Karpas-422 (cell line): ENCODE measurements around the gene OR6Q1. TPM values are rescaled to one million over a fixed set of nuclear protein-coding genes. Genes with fewer than 3 reads are reported as not detected.

Experiments used
- DNase-seq: peaks from one replicate; pipeline ENCODE4 v3.0.0-alpha.2; 2015
- H2AFZ ChIP-seq: fragments of 200-600 bp; sonication (generic); 2 replicates; pipeline ENCODE4 v1.6.1; 2014; ENCODE audit warnings: antibody characterized with exemption, low read length, mixed read lengths
- H3K27ac ChIP-seq: fragments of 200-600 bp; sonication (generic); 2 replicates; pipeline ENCODE4 v1.5.1; 2014; ENCODE audit warnings: mild to moderate bottlenecking, low read length, moderate library complexity
- H3K27me3 ChIP-seq: fragments of 200-600 bp; sonication (generic); 2 replicates; pipeline ENCODE4 v1.6.1; 2014; ENCODE audit warnings: low read length, mixed read lengths
- H3K36me3 ChIP-seq: fragments of 200-600 bp; sonication (generic); 2 replicates; pipeline ENCODE4 v1.6.1; 2014; ENCODE audit warnings: low read length, mixed read lengths; ENCODE audit not compliant: insufficient read depth
- H3K4me1 ChIP-seq: fragments of 200-600 bp; sonication (generic); 2 replicates; pipeline ENCODE4 v1.6.1; 2014; ENCODE audit warnings: mild to moderate bottlenecking, low read length, mixed read lengths
- H3K4me2 ChIP-seq: fragments of 200-600 bp; sonication (generic); 2 replicates; pipeline ENCODE4 v1.6.1; 2014; ENCODE audit warnings: low read length, low read depth, mild to moderate bottlenecking; ENCODE audit not compliant: poor library complexity, severe bottlenecking
- H3K4me3 ChIP-seq: fragments of 200-600 bp; sonication (generic); 2 replicates; pipeline ENCODE4 v1.5.1; 2014; ENCODE audit warnings: mild to moderate bottlenecking, antibody characterized with exemption, low read length, mixed read lengths
- H3K79me2 ChIP-seq: fragments of 200-600 bp; sonication (generic); 2 replicates; pipeline ENCODE4 v1.6.1; 2014; ENCODE audit warnings: mild to moderate bottlenecking, low read length, mixed read lengths
- H3K9ac ChIP-seq: fragments of 200-600 bp; sonication (generic); 2 replicates; pipeline ENCODE4 v1.6.0; 2014; ENCODE audit warnings: low read length
- H3K9me2 ChIP-seq: fragments of 200-600 bp; sonication (generic), shearing (Covaris generic); replicated peaks from 2 replicates; pipeline ENCODE4 v1.6.0; 2014; ENCODE audit warnings: mild to moderate bottlenecking, low read length, moderate library complexity; ENCODE audit not compliant: insufficient read depth
- H3K9me3 ChIP-seq: fragments of 300-700, 200-600 bp; sonication (generic); 2 replicates; pipeline ENCODE4 v1.6.1; 2014; ENCODE audit warnings: low read length, mixed read lengths
- H4K20me1 ChIP-seq: fragments of 200-600 bp; sonication (generic); 2 replicates; pipeline ENCODE4 v1.6.1; 2014; ENCODE audit warnings: mild to moderate bottlenecking, antibody characterized with exemption, low read length, low read depth; ENCODE audit not compliant: insufficient read depth
- total RNA-seq: library from RNA; depleted of rRNA; stranded (reverse); fragments of >200 nt; shearing (Covaris generic); gene quantifications from 2 replicates; pipeline ENCODE4 v1.2.3, GENCODE V29; 2014; ENCODE audit warnings: low replicate concordance

Gene OR6Q1
- total RNA-seq, 1 experiment from 2014 or later = not detected

- Histone ChIP-seq H3K9me2 (no peaks in the 10 kb centered on the region), H3K27me3 (no peaks in the 10 kb centered on the region), H3K4me3 (no peak overlapping the region), H2AFZ (no peak overlapping the region), H3K9ac (no peak overlapping the region), H3K9me3 (no peaks in the 10 kb centered on the region), H3K4me1 (no peaks in the 10 kb centered on the region), H3K27ac (no peak overlapping the region), H4K20me1 (no peaks in the 10 kb centered on the region), H3K4me2 (no peak overlapping the region), H3K36me3 (no peaks in the 10 kb centered on the region), H3K79me2 (no peaks in the 10 kb centered on the region)
- no peak for DNase-seq
Observed at GRCh38 chr11:58003591-58003990, 27.2 kb upstream of the OR6Q1 start.

- Histone ChIP-seq H3K27ac (no peak overlapping the region), H2AFZ (no peak overlapping the region), H3K36me3 (no peaks in the 10 kb centered on the region), H3K9me3 (no peaks in the 10 kb centered on the region), H3K9ac (no peak overlapping the region), H3K9me2 (no peaks in the 10 kb centered on the region), H4K20me1 (no peaks in the 10 kb centered on the region), H3K79me2 (no peaks in the 10 kb centered on the region), H3K27me3 (no peaks in the 10 kb centered on the region), H3K4me1 (no peaks in the 10 kb centered on the region), H3K4me2 (no peak overlapping the region), H3K4me3 (no peak overlapping the region)
- DNase-seq = no peak
Observed at GRCh38 chr11:58004664-58005063, 26.1 kb upstream of the OR6Q1 start.

- Histone ChIP-seq H3K79me2 (no peaks in the 10 kb centered on the region), H3K4me3 (no peak overlapping the region), H3K27me3 (no peaks in the 10 kb centered on the region), H3K27ac (no peak overlapping the region), H2AFZ (no peak overlapping the region), H3K9ac (no peak overlapping the region), H3K4me1 (no peaks in the 10 kb centered on the region), H3K4me2 (no peak overlapping the region), H3K9me2 (no peaks in the 10 kb centered on the region), H3K36me3 (no peaks in the 10 kb centered on the region), H3K9me3 (no peaks in the 10 kb centered on the region), H4K20me1 (no peaks in the 10 kb centered on the region)
- no peak for DNase-seq
Observed at GRCh38 chr11:58006940-58007339, 23.8 kb upstream of the OR6Q1 start.

- no peaks in the 10 kb centered on the region for H3K27me3 ChIP-seq
- H2AFZ ChIP-seq = no peak overlapping the region
- DNase-seq = no peak
- no peak overlapping the region for H3K4me2 ChIP-seq
- no peaks in the 10 kb centered on the region for H3K4me1 ChIP-seq
- no peaks in the 10 kb centered on the region for H4K20me1 ChIP-seq
- no peak overlapping the region for H3K4me3 ChIP-seq
- H3K9ac ChIP-seq = no peak overlapping the region
- no peaks in the 10 kb centered on the region for H3K9me2 ChIP-seq
- H3K36me3 ChIP-seq = no peaks in the 10 kb centered on the region
- H3K9me3 ChIP-seq = no peaks in the 10 kb centered on the region
- no peaks in the 10 kb centered on the region for H3K79me2 ChIP-seq
- H3K27ac ChIP-seq = no peak overlapping the region
Observed at GRCh38 chr11:58011771-58012170, 19.0 kb upstream of the OR6Q1 start.

- no peaks in the 10 kb centered on the region for H3K36me3 ChIP-seq
- H3K4me1 ChIP-seq = no peaks in the 10 kb centered on the region
- no peak within 1 kb of the TSS for H3K4me2 ChIP-seq
- no peaks in the 10 kb centered on the region for H4K20me1 ChIP-seq
- H3K9ac ChIP-seq = no peak within 1 kb of the TSS
- H3K9me2 ChIP-seq = no peaks in the 10 kb centered on the region
- H2AFZ ChIP-seq = no peak within 1 kb of the TSS
- DNase-seq = no peak
- no peak within 1 kb of the TSS for H3K27ac ChIP-seq
- no peaks in the 10 kb centered on the region for H3K27me3 ChIP-seq
- no peaks in the 10 kb centered on the region for H3K79me2 ChIP-seq
- H3K4me3 ChIP-seq = no peak within 1 kb of the TSS
- H3K9me3 ChIP-seq = no peaks in the 10 kb centered on the region
Observed at GRCh38 chr11:58023435-58023931, 7.3 kb upstream of the OR6Q1 start, which contains the start of gene OR9Q1. Gene OR9Q1, plus strand, starts transcription at chr11:58023881. Its CDS starts 155,564 bp downstream, at chr11:58179445.

- Histone ChIP-seq H3K4me1 (no peaks in the 10 kb centered on the region), H3K27ac (no peak overlapping the region), H3K79me2 (no peaks in the 10 kb centered on the region), H4K20me1 (no peaks in the 10 kb centered on the region), H3K4me2 (no peak overlapping the region), H3K9me3 (no peaks in the 10 kb centered on the region), H3K36me3 (no peaks in the 10 kb centered on the region), H3K9ac (no peak overlapping the region), H3K27me3 (no peaks in the 10 kb centered on the region), H3K4me3 (no peak overlapping the region), H3K9me2 (no peaks in the 10 kb centered on the region), H2AFZ (no peak overlapping the region)
- DNase-seq = no peak
Observed at GRCh38 chr11:58024601-58025091, 6.1 kb upstream of the OR6Q1 start.

- H4K20me1 ChIP-seq = no peaks in the 10 kb centered on the region
- no peak overlapping the region for H3K4me2 ChIP-seq
- H3K27me3 ChIP-seq = no peaks in the 10 kb centered on the region
- no peaks in the 10 kb centered on the region for H3K4me1 ChIP-seq
- no peak for DNase-seq
- no peaks in the 10 kb centered on the region for H3K79me2 ChIP-seq
- no peak overlapping the region for H3K9ac ChIP-seq
- H3K9me2 ChIP-seq = no peaks in the 10 kb centered on the region
- no peaks in the 10 kb centered on the region for H3K9me3 ChIP-seq
- H3K4me3 ChIP-seq = no peak overlapping the region
- H3K36me3 ChIP-seq = no peaks in the 10 kb centered on the region
- H2AFZ ChIP-seq = no peak overlapping the region
- H3K27ac ChIP-seq = no peak overlapping the region
Observed at GRCh38 chr11:58027341-58027740, 3.4 kb upstream of the OR6Q1 start.

- Histone ChIP-seq H3K27me3 (no peaks in the 10 kb centered on the region), H3K4me1 (no peaks in the 10 kb centered on the region), H4K20me1 (no peaks in the 10 kb centered on the region), H3K4me2 (no peak overlapping the region), H3K27ac (no peak overlapping the region), H3K4me3 (no peak overlapping the region), H3K36me3 (no peaks in the 10 kb centered on the region), H3K9me2 (no peaks in the 10 kb centered on the region), H2AFZ (no peak overlapping the region), H3K9ac (no peak overlapping the region), H3K9me3 (no peaks in the 10 kb centered on the region), H3K79me2 (no peaks in the 10 kb centered on the region)
- DNase-seq = no peak
Observed at GRCh38 chr11:58028687-58029411, 1.9 kb upstream of the OR6Q1 start.
